ENCODE measurements around the gene MROH2A.

Gene MROH2A

GRCh38 chr2:233841183-233841582, 63.1 kb downstream of the MROH2A start:
- no peak for TF ChIP-seq GATA2 (IDR thresholded peaks at IDR 0.05; ENCODE audit: low read depth, low read length)
- no peak for TF ChIP-seq GATA3 (IDR thresholded peaks at IDR 0.05; ENCODE audit: low read depth, low read length)

DNA sequence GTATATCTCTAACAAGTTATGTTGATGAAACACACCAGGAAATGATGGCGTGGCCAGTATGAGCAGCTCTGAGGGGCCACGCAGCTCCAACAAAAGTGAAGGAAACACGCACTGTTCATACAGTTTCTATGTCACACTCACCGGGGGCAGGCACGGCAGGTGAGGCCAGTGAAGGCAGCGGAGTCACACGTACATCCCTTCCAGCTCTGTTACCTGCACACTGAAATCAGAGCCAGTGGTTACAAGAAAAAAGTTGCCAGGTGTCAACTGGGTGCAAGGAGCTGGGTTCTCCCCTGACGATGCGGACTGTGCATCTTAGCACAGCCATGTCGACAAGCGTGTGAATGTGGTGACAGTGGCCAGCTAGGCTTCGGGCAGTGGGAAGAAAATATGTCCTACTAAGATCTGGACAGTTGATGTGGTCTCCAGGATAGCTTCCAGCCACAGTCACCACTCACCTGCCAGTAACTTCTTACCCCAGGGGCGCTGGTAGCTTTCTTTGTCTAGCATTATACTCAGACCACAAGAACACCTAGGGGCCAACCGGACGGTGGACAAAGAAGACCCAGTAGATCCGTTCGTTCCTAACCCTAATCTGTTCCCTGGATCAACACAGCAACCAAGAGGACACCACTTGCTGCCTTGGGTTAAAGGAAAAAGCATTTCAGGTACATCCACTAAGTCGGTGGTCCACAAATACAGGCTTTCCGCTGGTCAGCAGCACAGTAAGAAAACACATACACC, 66.1 kb downstream of the MROH2A start:
- TF ChIP-seq GATA3 (IDR thresholded peaks at IDR 0.05; ENCODE audit: low read depth, low read length): no peak
- TF ChIP-seq GATA2 (IDR thresholded peaks at IDR 0.05; ENCODE audit: low read depth, low read length): no peak

DNA sequence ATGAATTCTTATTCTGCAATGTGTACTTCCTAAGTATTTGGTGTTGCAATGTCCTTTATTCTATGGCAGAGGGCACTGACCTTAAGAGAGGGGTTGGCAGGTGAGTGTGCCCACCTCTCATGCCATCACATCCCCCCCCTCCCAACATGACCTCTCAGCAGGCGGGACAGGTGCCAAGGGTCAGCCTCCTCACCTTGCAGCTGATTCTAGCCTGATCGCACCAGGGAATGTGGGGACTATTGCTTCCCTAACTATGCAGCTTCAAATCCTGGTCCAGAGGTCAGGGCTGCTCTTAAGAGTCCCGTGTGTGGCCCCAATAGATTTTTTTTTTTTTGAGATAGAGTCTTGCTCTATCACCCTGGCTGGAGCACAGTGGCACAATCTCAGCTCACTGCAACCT, 66.7 kb downstream of the MROH2A start:
- TF ChIP-seq GATA3 (IDR thresholded peaks at IDR 0.05; ENCODE audit: low read depth, low read length) (no peak), GATA2 (IDR thresholded peaks at IDR 0.05; ENCODE audit: low read depth, low read length) (no peak)

GRCh38 chr2:233845301-233846060, 67.4 kb downstream of the MROH2A start:
- TF ChIP-seq GATA3 (IDR thresholded peaks at IDR 0.05; ENCODE audit: low read depth, low read length): no peak
- no peak for TF ChIP-seq GATA2 (IDR thresholded peaks at IDR 0.05; ENCODE audit: low read depth, low read length)

- TF ChIP-seq GATA2 (IDR thresholded peaks at IDR 0.05; ENCODE audit: low read depth, low read length): no peak
- no peak for TF ChIP-seq GATA3 (IDR thresholded peaks at IDR 0.05; ENCODE audit: low read depth, low read length)
Observed at GRCh38 chr2:233846387-233847247, 68.5 kb downstream of the MROH2A start.

- TF ChIP-seq GATA2 (IDR thresholded peaks at IDR 0.05; ENCODE audit: low read depth, low read length): no peak
- TF ChIP-seq GATA3 (IDR thresholded peaks at IDR 0.05; ENCODE audit: low read depth, low read length): no peak
Observed at GRCh38 chr2:233847248-233847898, 69.2 kb downstream of the MROH2A start.

DNA sequence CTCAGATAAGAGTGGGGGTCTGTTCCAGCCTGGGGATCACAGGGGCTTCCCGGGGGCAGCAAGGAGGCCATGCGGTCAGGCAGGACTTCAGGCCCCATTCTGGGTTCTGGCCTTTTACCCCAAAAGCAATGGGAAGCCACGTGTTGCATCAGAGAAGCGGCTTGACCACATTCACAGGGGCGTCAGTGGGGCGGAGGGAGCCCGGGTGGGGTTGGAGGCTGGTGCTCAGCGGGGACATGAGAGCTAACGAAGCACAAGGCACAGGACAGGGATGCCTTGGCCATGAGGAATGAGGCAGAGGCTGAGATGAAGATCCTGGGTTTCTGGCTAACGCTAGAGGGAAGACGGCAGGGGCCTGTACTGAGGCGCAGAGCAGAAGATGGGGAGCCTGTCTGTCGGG, 70.1 kb downstream of the MROH2A start:
- no peak for TF ChIP-seq GATA2 (IDR thresholded peaks at IDR 0.05; ENCODE audit: low read depth, low read length)
- TF ChIP-seq GATA3 (IDR thresholded peaks at IDR 0.05; ENCODE audit: low read depth, low read length): no peak

GRCh38 chr2:233849607-233850271, 71.6 kb downstream of the MROH2A start:
- TF ChIP-seq GATA2 (IDR thresholded peaks at IDR 0.05; ENCODE audit: low read depth, low read length) (no peak), GATA3 (IDR thresholded peaks at IDR 0.05; ENCODE audit: low read depth, low read length) (no peak)

GRCh38 chr2:233850745-233851144, 72.6 kb downstream of the MROH2A start:
- no peak for TF ChIP-seq GATA2 (IDR thresholded peaks at IDR 0.05; ENCODE audit: low read depth, low read length)
- TF ChIP-seq GATA3 (IDR thresholded peaks at IDR 0.05; ENCODE audit: low read depth, low read length): no peak

- TF ChIP-seq GATA2 (IDR thresholded peaks at IDR 0.05; ENCODE audit: low read depth, low read length) (no peak), GATA3 (IDR thresholded peaks at IDR 0.05; ENCODE audit: low read depth, low read length) (no peak)
Observed at GRCh38 chr2:233851169-233851568, 73.0 kb downstream of the MROH2A start.

GRCh38 chr2:233852056-233852455, 73.9 kb downstream of the MROH2A start:
- TF ChIP-seq GATA2 (IDR thresholded peaks at IDR 0.05; ENCODE audit: low read depth, low read length): no peak
- no peak for TF ChIP-seq GATA3 (IDR thresholded peaks at IDR 0.05; ENCODE audit: low read depth, low read length)

- TF ChIP-seq GATA3 (IDR thresholded peaks at IDR 0.05; ENCODE audit: low read depth, low read length) (no peak), GATA2 (IDR thresholded peaks at IDR 0.05; ENCODE audit: low read depth, low read length) (no peak)
Observed at GRCh38 chr2:233853353-233853752, 75.2 kb downstream of the MROH2A start.

DNA sequence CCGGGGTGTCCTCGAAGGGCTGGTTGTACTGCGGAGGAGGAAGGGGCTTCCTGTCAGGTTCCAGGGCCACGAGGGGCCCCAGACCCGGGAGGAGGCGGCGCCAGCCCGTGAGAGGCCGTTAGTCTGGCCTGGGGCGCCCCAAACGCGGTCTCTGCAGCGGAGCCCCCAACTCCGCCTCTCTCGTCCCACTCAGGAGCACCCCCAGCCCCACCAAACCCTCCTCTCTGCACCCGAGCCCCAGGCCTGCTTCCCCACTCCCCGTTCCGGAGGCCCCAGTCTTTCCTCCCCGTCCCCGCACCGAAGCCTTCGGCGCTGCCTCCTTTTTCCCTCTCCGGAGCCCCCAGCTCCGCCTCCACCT, 75.7 kb downstream of the MROH2A start:
- TF ChIP-seq GATA2 (IDR thresholded peaks at IDR 0.05; ENCODE audit: low read depth, low read length): no peak
- no peak for TF ChIP-seq GATA3 (IDR thresholded peaks at IDR 0.05; ENCODE audit: low read depth, low read length)
